ENCODE data around the gene FAM124B. TPM values are rescaled to one million over a fixed set of nuclear protein-coding genes. Genes with fewer than 3 reads are reported as not detected.

Gene FAM124B
- total RNA-seq, 1 experiment from 2014 or later = 0.83 TPM

- Histone ChIP-seq H3K56ac (ENCODE audit: insufficient read length, low read depth, low read length) (no peak overlapping the region), H3K23me2 (ENCODE audit: insufficient read length, low read depth, low read length, poor library complexity, severe bottlenecking) (no peaks in the 10 kb centered on the region)
- H3K9me3 Mint-ChIP-seq = no peaks in the 10 kb centered on the region
Measured at GRCh38 chr2:224379172-224379571, 22.7 kb downstream of the FAM124B start.

More at GRCh38 chr2:224379172-224379571, 22.7 kb downstream of the FAM124B start:
- H3K4me1 ChIP-seq (ENCODE audit: insufficient read depth, low read length) = no peaks in the 10 kb centered on the region
- H4K5ac ChIP-seq (ENCODE audit: insufficient read length, low read depth, low read length) = no peak overlapping the region
- no peak for DNase-seq
- H3T11ph ChIP-seq (ENCODE audit: low read length) = no peak overlapping the region
- no peak overlapping the region for H2BK5ac ChIP-seq (ENCODE audit: insufficient read length, low read length)
- H3K36me3 Mint-ChIP-seq (ENCODE audit: insufficient read depth in 1 of 3, low read depth in 3 of 3) = no peaks in the 10 kb centered on the region
- H3K79me1 ChIP-seq (ENCODE audit: insufficient read depth, low read depth, low read length, poor library complexity, severe bottlenecking) = no peaks in the 10 kb centered on the region
- no peaks in the 10 kb centered on the region for H3K27me3 Mint-ChIP-seq (ENCODE audit: low read depth)
- H4K8ac ChIP-seq (replicated peaks; ENCODE audit: insufficient read length, low read depth, low read length) = no peak overlapping the region
- H3K9me3 ChIP-seq (ENCODE audit: control insufficient read depth, low read depth, low read length) = no peaks in the 10 kb centered on the region
- H3K4me2 ChIP-seq (ENCODE audit: insufficient read depth, insufficient read length, low read length) = no peak overlapping the region
- no peak overlapping the region for H3K18ac ChIP-seq (ENCODE audit: insufficient read length, low read depth, low read length)
- no peaks in the 10 kb centered on the region for H4K20me1 ChIP-seq (ENCODE audit: control insufficient read depth, insufficient read depth, insufficient read length)
- WGBS (ENCODE audit: extremely low coverage, insufficient read length, low lambda C conversion rate) = no CpG with 5 or more reads among the region's 4 CpGs
- H3K4me3 Mint-ChIP-seq = no peak overlapping the region
- H4K91ac ChIP-seq (ENCODE audit: insufficient read length, low read depth, low read length) = no peak overlapping the region
- H3K27ac Mint-ChIP-seq = no peak overlapping the region
- no peak overlapping the region for H2BK15ac ChIP-seq (ENCODE audit: low read depth, low read length)
- H3K27me3 ChIP-seq (ENCODE audit: insufficient read depth, low read length) = no peaks in the 10 kb centered on the region
- H2BK120ac ChIP-seq (ENCODE audit: low read depth, low read length, poor library complexity, severe bottlenecking) = no peak overlapping the region
- H3K4ac ChIP-seq (ENCODE audit: low read depth, low read length) = no peak overlapping the region
- no peak overlapping the region for H3K9ac ChIP-seq (ENCODE audit: extremely low read depth, insufficient read length, low read length)
- H3K14ac ChIP-seq (ENCODE audit: insufficient read depth, low read length) = no peak overlapping the region
- no peak overlapping the region for H2AFZ ChIP-seq (ENCODE audit: low read length)
- H3K23ac ChIP-seq (ENCODE audit: insufficient read length, low read depth, low read length) = no peak overlapping the region
- TF ChIP-seq CTCF (conservative IDR thresholded peaks at IDR 0.05) = no peak
- no peak overlapping the region for H2AK5ac ChIP-seq (ENCODE audit: insufficient read length, low read length)
- H3K27ac ChIP-seq (ENCODE audit: insufficient read length, low read depth, low read length) = no peak overlapping the region
- H2BK20ac ChIP-seq (ENCODE audit: low read depth, low read length, poor library complexity, severe bottlenecking) = no peak overlapping the region
- H2BK12ac ChIP-seq (ENCODE audit: insufficient read length, low read depth, low read length) = no peak overlapping the region
- H3K4me1 Mint-ChIP-seq = 0 out of 4 replicates have a peak, but pooled peaks cover 0 to 2% of the 10 kb centered on the region in 2 experiments
- no peaks in the 10 kb centered on the region for H3K79me2 ChIP-seq (ENCODE audit: insufficient read depth, low read length)
